ENCODE measurements around the gene SLC25A30. TPM values are rescaled to one million over a fixed set of nuclear protein-coding genes. Genes with fewer than 3 reads are reported as not detected.

The SLC25A30 gene
- total RNA-seq, 1 experiment from 2014 or later: 6.3 TPM

DNA sequence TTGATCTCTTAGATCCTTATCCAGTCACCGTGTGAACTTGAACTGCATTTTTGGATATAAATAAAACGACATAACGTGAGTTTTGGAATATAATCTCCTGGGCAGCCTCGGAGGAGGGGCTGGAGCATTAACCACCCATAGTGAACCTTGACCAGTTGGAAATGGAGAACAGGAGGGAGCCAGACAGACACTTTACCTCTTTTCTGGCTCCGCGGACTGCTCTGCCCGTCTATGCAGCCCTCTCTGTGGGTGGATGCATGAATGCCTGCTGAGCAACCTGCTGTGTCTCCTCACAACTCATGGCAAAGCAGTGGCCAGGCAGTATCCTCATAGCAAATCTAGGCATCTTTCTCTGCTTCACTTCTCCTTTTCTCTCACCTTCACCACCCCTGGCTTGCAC lies 36.0 kb upstream of the SLC25A30 start:
- no peak overlapping the region for H4K91ac ChIP-seq (ENCODE audit: insufficient read length, low read depth, low read length)
- no peak overlapping the region for H3T11ph ChIP-seq (ENCODE audit: low read length)
- no peaks in the 10 kb centered on the region for H3K9me3 ChIP-seq (ENCODE audit: control insufficient read depth, low read depth, low read length)
- peaks cover 10 to 13% of the 10 kb centered on the region in 2 experiments for H3K4me1 Mint-ChIP-seq
- no peak for DNase-seq
- TF ChIP-seq, protein P1, sequence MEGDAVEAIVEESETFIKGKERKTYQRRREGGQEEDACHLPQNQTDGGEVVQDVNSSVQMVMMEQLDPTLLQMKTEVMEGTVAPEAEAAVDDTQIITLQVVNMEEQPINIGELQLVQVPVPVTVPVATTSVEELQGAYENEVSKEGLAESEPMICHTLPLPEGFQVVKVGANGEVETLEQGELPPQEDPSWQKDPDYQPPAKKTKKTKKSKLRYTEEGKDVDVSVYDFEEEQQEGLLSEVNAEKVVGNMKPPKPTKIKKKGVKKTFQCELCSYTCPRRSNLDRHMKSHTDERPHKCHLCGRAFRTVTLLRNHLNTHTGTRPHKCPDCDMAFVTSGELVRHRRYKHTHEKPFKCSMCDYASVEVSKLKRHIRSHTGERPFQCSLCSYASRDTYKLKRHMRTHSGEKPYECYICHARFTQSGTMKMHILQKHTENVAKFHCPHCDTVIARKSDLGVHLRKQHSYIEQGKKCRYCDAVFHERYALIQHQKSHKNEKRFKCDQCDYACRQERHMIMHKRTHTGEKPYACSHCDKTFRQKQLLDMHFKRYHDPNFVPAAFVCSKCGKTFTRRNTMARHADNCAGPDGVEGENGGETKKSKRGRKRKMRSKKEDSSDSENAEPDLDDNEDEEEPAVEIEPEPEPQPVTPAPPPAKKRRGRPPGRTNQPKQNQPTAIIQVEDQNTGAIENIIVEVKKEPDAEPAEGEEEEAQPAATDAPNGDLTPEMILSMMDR (conservative IDR thresholded peaks at IDR 0.05): no peak
- H3K23me2 ChIP-seq (ENCODE audit: insufficient read length, low read depth, low read length, poor library complexity, severe bottlenecking): no peaks in the 10 kb centered on the region
- peaks cover 7 to 9% of the 10 kb centered on the region in 2 experiments for H3K9me3 Mint-ChIP-seq
- H3K4me1 ChIP-seq (ENCODE audit: insufficient read depth, low read length): no peaks in the 10 kb centered on the region
- H3K27me3 ChIP-seq (ENCODE audit: insufficient read depth, low read length): no peaks in the 10 kb centered on the region
- no peak overlapping the region for H2BK15ac ChIP-seq (ENCODE audit: low read depth, low read length)
- H3K4ac ChIP-seq (ENCODE audit: low read depth, low read length): no peak overlapping the region
- no peaks in the 10 kb centered on the region for H3K79me2 ChIP-seq (ENCODE audit: insufficient read depth, low read length)
- no peaks in the 10 kb centered on the region for H4K20me1 ChIP-seq (ENCODE audit: control insufficient read depth, insufficient read depth, insufficient read length)
- H3K79me1 ChIP-seq (ENCODE audit: insufficient read depth, low read depth, low read length, poor library complexity, severe bottlenecking): no peaks in the 10 kb centered on the region
- no peak overlapping the region for H3K14ac ChIP-seq (ENCODE audit: insufficient read depth, low read length)
- H2BK12ac ChIP-seq (ENCODE audit: insufficient read length, low read depth, low read length): no peak overlapping the region
- H2AK5ac ChIP-seq (ENCODE audit: insufficient read length, low read length): no peak overlapping the region
- H3K23ac ChIP-seq (ENCODE audit: insufficient read length, low read depth, low read length): no peak overlapping the region
- no peak overlapping the region for H3K27ac Mint-ChIP-seq
- no peak overlapping the region for H2AFZ ChIP-seq (ENCODE audit: low read length)
- no CpG with 5 or more reads among the region's 7 CpGs for WGBS (ENCODE audit: extremely low coverage, insufficient read length, low lambda C conversion rate)
- no peak overlapping the region for H3K27ac ChIP-seq (ENCODE audit: insufficient read length, low read depth, low read length)
- H3K18ac ChIP-seq (ENCODE audit: insufficient read length, low read depth, low read length): no peak overlapping the region
- no peak overlapping the region for H3K4me2 ChIP-seq (ENCODE audit: insufficient read depth, insufficient read length, low read length)
- peaks cover 0 to 4% (median 0%) of the 10 kb centered on the region in 3 experiments; a peak in 2 of 7 replicates for H3K36me3 Mint-ChIP-seq (ENCODE audit: insufficient read depth in 1 of 3, low read depth in 3 of 3)
- no peak overlapping the region for H4K8ac ChIP-seq (replicated peaks; ENCODE audit: insufficient read length, low read depth, low read length)
- H2BK120ac ChIP-seq (ENCODE audit: low read depth, low read length, poor library complexity, severe bottlenecking): no peak overlapping the region
- H4K5ac ChIP-seq (ENCODE audit: insufficient read length, low read depth, low read length): no peak overlapping the region
- H3K9ac ChIP-seq (ENCODE audit: extremely low read depth, insufficient read length, low read length): no peak overlapping the region
- H3K56ac ChIP-seq (ENCODE audit: insufficient read length, low read depth, low read length): no peak overlapping the region
- H3K27me3 Mint-ChIP-seq (ENCODE audit: low read depth): peaks cover 12% of the 10 kb centered on the region
- no peak overlapping the region for H2BK20ac ChIP-seq (ENCODE audit: low read depth, low read length, poor library complexity, severe bottlenecking)
- no peak overlapping the region for H3K4me3 Mint-ChIP-seq
- H2BK5ac ChIP-seq (ENCODE audit: insufficient read length, low read length): no peak overlapping the region
